HG03045 (cell line): ENCODE data around the gene ITPR1.

Source experiments
- ATAC-seq: cut with Tn5 transposase; IDR thresholded peaks from one replicate; pipeline ENCODE4 v1.9.1; 2021; ENCODE audit warnings: mild to moderate bottlenecking, moderate library complexity; ENCODE audit not compliant: unreplicated experiment

The ITPR1 gene

GRCh38 chr3:4529876-4530588 is 36.9 kb downstream of the ITPR1 start:
- no peak for ATAC-seq

DNA sequence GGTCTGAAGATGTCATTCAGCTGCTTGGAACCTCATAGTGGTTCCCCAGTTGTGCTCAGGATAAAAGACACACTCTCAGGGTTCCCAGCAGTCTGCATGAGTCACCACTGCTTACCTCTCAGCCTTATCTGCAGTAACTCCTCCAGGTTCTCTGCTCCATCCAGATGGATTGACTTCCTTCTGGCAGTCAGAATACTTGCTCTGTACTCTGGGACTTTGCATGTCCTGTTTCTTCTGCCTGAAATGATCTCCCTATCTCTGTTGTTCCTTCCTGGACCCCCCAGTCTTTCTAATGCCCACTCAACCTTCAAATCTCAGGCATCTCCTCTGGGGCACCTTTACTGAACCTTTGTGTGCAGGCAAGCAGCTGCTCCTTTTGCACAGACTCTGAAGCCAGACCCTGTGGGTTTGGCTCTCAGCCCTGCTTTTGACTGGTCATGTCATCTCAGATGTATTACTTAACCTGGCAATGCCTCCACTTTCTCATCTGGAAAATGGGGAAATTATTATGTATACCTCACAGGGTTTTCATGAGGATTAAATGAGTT is 38.4 kb downstream of the ITPR1 start:
- no peak for ATAC-seq

- ATAC-seq: no peak
These were observed 39.5 kb downstream of the ITPR1 start for GRCh38 chr3:4532535-4533112.

DNA sequence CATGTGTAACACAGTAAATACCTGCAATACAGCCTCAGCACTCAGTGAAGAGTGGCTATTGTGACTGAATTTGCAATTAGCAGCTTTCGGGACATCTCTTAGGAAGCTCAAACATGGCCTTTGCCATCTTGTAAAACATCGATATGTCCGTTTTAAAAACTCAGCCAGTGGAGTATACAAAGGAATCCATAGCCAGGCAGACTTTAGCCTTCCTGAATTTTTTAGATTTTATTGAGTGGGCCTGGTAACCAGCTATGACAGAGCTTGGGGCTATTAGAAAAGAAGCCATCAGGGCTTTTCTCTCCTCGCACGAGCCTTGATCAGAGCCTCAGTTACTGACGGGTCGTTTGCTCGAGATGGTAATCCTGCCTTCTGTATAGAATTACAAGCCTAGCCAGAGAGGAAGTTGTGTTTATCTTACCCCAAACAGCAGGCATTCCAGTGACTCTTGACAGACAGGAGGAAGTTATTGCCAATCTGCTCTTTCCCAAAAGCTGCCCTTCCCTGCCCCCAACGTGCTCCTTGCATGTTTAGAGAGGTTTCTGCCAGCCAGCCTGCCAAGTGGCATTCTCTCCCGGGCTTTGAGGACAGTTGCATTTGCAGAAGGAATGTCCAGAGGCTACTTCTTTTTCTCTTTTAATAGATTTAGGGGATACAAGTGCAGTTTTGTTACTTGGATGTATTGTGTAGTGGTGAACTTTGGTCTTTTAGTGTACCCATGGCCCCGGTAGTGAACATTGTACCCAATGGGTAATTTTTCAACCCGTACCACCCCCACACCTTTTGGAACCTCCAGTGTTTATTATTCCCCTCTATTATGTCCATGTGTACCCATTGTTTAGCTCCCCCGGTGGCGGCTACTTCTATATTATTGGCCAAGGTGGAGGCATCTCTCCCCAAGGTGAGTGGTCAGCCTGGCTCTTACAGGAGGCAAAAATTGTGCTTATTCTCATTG is 40.6 kb downstream of the ITPR1 start:
- no peak for ATAC-seq

DNA sequence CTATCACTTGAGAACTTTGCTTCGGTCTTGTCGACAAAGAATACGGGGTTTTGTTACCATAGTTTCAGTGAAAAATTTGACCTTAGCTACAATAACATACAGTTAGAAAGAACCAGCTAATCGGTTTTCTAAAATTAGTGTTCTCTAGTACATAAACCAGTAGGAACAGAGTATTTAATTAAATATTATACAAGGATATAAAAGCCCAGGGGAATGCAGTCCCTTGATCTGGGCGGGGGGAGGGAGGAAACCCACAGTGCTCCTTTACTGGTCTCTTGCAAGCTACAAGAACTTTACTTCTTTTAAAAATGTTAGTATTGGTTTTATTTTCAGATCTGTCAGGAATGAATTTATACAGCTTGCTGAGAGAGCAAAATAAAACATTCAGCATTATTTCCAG is 41.8 kb downstream of the ITPR1 start:
- no peak for ATAC-seq

DNA sequence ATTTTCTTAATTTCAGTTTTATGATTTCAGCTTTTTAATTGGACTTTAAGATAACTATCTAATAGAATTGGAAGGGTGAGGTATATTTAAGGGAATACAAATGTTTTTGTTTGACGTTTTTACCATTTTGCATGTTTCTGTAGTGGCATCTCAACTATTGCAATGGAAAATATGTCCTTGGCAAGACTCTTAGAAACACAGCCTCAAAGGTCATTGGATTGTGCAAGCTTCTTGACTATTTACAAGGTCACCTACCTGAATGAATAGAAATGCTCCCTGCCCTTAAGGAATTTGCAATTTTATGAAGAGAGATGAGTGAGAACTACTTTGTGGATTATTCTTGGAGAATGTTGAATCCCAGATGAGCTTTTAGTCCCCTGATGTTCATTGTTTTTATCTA is 43.1 kb downstream of the ITPR1 start:
- no peak for ATAC-seq

DNA sequence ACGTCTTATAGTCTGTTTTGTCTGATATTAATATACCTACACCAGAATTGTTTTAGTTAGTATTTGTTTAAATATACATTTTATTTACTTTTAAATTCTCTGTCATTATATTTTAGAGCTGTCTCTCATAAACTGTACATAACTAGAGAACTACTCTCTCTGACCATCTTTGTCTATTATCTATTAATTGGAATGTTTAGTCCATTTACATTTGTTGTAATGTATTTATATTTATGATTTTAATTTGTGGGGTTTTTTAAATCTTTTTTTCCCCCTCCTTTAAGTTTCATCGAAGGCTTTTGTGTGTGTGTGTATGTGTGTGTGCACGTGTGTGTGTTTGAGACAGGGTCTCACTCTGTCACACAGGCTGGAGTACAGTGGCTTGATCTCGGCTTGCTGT is 47.1 kb downstream of the ITPR1 start:
- no peak for ATAC-seq

DNA sequence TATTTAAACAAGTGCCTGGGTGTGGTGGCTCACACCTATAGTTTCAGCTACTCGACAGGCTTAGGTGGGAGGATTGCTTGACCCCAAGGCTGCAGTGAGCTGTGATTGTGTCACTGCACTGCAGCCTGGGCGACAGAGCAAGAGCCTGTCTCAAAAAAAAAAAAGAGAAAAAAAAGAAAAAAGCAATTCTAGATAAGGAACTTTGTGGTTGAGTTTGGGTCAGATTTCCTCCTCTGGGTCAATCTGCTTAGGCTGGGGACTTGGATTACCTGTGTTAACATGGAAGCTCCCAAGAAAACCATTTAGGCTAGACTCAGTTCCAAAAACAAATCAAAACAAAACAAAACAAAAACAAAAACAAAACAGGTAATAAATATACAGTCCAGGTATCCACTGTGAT is 50.0 kb downstream of the ITPR1 start:
- ATAC-seq: no peak

GRCh38 chr3:4546346-4547178 is 53.4 kb downstream of the ITPR1 start:
- no peak for ATAC-seq

DNA sequence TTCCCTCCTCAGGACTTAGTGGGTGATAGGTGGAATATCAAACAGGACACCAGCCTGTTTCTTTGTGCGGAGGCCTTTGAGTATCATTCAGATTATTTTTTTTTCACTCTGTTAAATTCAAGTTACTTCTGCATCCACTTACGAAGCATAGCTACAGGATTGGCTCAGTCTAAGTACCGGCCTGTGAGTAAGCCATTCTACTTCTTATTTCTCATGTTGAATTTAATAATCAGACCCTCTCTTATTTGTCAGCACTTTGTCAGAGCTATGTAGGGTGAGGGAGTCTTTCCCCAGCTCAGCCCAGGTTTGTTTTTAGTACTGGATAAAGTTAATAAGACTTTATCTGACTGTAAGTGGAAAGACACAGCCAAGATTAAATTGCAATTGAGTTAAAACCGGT is 54.7 kb downstream of the ITPR1 start:
- no peak for ATAC-seq

DNA sequence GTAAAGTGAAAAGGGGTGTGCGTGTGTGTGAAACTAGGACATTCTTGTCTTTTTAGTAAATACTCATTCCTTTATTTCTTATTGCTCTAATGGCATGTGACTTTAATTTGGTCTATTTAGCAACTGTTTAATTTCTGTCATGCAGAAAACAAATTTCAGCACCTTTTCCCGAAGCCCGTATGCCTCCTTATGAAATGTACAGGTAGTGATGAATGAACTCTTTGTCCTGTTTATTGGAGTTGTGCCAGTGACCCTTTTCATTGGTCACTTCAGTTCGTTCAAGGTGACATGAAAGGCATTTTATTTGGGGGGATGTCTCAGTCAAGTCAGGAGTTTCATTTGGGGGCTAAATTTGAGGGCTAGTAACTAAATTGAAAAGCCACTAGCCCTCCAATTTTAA is 55.2 kb downstream of the ITPR1 start:
- ATAC-seq: no peak

DNA sequence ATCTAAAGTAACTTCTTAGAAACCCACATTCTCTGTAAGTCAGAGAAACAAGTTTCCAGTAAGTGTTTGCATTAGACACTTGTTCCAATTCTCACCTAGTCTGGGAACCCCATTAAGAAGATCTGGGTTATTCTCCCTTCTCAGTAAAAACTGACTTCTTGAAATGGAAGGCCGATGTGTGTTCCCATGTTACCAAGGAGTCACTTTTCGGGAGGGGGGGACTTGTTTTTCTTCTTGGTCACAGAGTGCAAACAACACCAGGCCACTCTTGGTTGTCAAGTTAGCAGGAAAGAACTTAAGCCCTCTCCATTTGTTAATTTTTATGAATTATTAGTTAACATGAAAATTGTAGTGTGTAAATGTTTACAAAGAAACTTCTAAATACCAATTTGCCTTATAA is 55.6 kb downstream of the ITPR1 start:
- ATAC-seq: no peak

GRCh38 chr3:4549896-4550295 is 56.7 kb downstream of the ITPR1 start:
- ATAC-seq: no peak

DNA sequence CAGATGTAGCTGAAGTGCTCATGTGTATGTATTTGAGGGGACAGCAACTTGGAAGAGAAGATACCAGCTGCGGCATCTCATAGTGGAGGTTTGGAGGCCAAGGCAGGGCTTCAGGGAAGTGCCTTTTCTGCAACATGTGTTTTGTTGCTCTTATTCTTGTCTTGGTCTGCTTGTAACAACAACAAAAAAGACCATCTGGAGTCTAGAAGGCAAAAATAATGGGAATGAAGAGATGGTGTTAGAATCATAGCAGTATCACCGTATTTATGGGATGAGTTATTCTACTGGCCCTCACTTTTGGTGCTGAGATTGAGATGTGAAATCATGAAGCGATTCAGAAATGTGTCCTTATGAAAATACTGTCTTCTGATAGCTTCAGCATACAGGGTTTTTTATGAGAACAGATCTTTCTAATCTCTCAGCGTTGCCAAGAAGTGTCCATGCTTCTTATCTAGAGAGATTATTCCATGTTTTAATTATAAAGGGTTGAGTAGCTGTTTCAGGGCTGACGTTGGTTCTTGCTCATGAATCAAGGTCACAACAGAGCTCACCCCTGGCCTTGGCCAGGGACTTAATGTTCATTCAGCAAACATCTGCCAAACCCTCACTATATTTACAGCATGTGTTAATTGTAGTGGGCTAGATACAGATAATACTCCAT is 58.0 kb downstream of the ITPR1 start:
- no peak for ATAC-seq

- ATAC-seq: no peak
These were observed 58.8 kb downstream of the ITPR1 start for GRCh38 chr3:4551794-4552442.

- ATAC-seq: no peak
These were observed 59.7 kb downstream of the ITPR1 start for GRCh38 chr3:4552811-4553210.

GRCh38 chr3:4561661-4562060 is 68.5 kb downstream of the ITPR1 start:
- no peak for ATAC-seq

GRCh38 chr3:4562595-4562994 is 69.4 kb downstream of the ITPR1 start:
- ATAC-seq: no peak

- ATAC-seq: no peak
These were observed 71.1 kb downstream of the ITPR1 start for GRCh38 chr3:4564270-4564669.
